DOHH2 (cell line): Measurements from ENCODE around the gene ZNF74.
"Not testable (repeated sequence)": the region's sequence is repeated elsewhere in the genome, so short reads cannot be mapped to it uniquely, and the experiment has no call there.

ENCODE experiments used
- EZH2phosphoT487 ChIP-seq: fragments of 200-600 bp; sonication (generic); IDR thresholded peaks from 2 replicates; pipeline ENCODE4 v1.6.1; 2017; ENCODE audit warnings: borderline replicate concordance, mild to moderate bottlenecking, antibody characterized with exemption, low read length, moderate library complexity, mixed read lengths
- TF ChIP-seq, protein P1 (sequence below): fragments of 200-600 bp; sonication (generic); IDR thresholded peaks from one replicate; pipeline ENCODE4 v1.5.1; 2014; ENCODE audit warnings: antibody characterized with exemption, mild to moderate bottlenecking, low read depth, low read length; ENCODE audit not compliant: poor library complexity, severe bottlenecking

DNA sequence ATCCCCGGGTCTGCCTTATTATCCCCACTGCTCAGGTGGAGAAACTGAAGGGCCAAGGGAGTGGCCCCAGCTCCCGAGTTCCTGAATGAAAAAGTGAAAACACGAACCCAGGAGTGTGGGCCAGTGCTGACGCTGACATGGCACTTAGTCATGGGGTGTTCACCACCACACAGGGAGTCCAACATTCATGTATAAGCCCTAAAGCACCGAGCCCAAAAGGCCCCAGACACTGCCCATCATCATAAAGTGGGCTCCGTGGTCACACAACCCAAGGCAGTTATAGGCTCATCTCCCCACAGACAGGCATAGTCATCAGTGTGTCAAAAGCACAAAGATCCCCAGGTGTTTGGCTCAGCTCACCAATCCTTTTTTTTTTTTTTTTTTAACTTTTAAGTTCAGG is 41.4 kb upstream of the ZNF74 start:
- TF ChIP-seq, protein P1, sequence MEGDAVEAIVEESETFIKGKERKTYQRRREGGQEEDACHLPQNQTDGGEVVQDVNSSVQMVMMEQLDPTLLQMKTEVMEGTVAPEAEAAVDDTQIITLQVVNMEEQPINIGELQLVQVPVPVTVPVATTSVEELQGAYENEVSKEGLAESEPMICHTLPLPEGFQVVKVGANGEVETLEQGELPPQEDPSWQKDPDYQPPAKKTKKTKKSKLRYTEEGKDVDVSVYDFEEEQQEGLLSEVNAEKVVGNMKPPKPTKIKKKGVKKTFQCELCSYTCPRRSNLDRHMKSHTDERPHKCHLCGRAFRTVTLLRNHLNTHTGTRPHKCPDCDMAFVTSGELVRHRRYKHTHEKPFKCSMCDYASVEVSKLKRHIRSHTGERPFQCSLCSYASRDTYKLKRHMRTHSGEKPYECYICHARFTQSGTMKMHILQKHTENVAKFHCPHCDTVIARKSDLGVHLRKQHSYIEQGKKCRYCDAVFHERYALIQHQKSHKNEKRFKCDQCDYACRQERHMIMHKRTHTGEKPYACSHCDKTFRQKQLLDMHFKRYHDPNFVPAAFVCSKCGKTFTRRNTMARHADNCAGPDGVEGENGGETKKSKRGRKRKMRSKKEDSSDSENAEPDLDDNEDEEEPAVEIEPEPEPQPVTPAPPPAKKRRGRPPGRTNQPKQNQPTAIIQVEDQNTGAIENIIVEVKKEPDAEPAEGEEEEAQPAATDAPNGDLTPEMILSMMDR: not testable (repeated sequence)
- not testable (repeated sequence) for TF ChIP-seq EZH2phosphoT487
